Transverse colon (tissue), 4 donors: ENCODE data around the gene FOXN4. TPM values are rescaled to one million over a fixed set of nuclear protein-coding genes. Genes with fewer than 3 reads are reported as not detected.

Experiments used
- DNase-seq: peaks from one replicate; pipeline ENCODE4 v3.0.0-alpha.2; 2019
- H3K27ac ChIP-seq, 4 donors: fragments of 200-600 bp; sonication (generic); 2 replicates each; pipeline ENCODE4 v1.5.1; 2016 to 2018; ENCODE audit warnings: inconsistent platforms in 4 of 4
- H3K27me3 ChIP-seq: fragments of 200-600 bp; sonication (generic); 2 replicates; pipeline ENCODE4 v1.5.1; 2017; ENCODE audit warnings: inconsistent platforms
- H3K36me3 ChIP-seq, 4 donors: fragments of 200-600 bp; sonication (generic); 2 replicates each; pipeline ENCODE4 v1.5.1; 2017 to 2019; ENCODE audit warnings: inconsistent platforms in 4 of 4
- H3K4me1 ChIP-seq, 4 donors: fragments of 200-600 bp; sonication (generic); 2 replicates each; pipeline ENCODE4 v1.5.1; 2017 to 2020; ENCODE audit warnings: inconsistent platforms in 4 of 4
- H3K4me3 ChIP-seq, 4 donors: fragments of 200-600 bp; sonication (generic); 1 replicate in 1 of 4; 2 replicates in 3 of 4; pipeline versions ENCODE4 v1.5.1 to v1.6.1; 2017 to 2019; ENCODE audit warnings: inconsistent platforms in 4 of 4
- H3K9me3 ChIP-seq, 2 donors: fragments of 200-600 bp; sonication (generic); 2 replicates each; pipeline ENCODE4 v1.5.1; 2017 to 2019; ENCODE audit warnings: inconsistent platforms in 2 of 2
- CTCF ChIP-seq, 5 experiments: fragments of 200-600 bp in 3 of 5; fragments of 450-650 bp in 2 of 5; sonication (generic) in 3 of 5; IDR thresholded peaks; 1 replicate in 2 of 5; 2 replicates in 3 of 5; pipeline ENCODE4 v1.5.1; 2016 to 2017; ENCODE audit warnings: antibody characterized with exemption in 5 of 5, inconsistent platforms in 3 of 5, mild to moderate bottlenecking in 2 of 5, moderate library complexity in 1 of 5
- EP300 ChIP-seq: sonication (generic); formaldehyde crosslinking; IDR thresholded peaks from one replicate; pipeline ENCODE4 v1.6.1; 2017; ENCODE audit warnings: antibody characterized with exemption, low read depth
- POLR2A ChIP-seq: fragments of 450-650 bp; IDR thresholded peaks from one replicate; pipeline ENCODE4 v1.6.1; 2016; ENCODE audit warnings: antibody characterized with exemption, mild to moderate bottlenecking, moderate library complexity
- POLR2AphosphoS5 ChIP-seq, 3 donors: sonication (generic); formaldehyde crosslinking; IDR thresholded peaks; one replicate each; pipeline ENCODE4 v1.6.1; 2016; ENCODE audit warnings: antibody characterized with exemption in 3 of 3
- WGBS, 2 donors: methylation state at CpG; one replicate each; pipeline ENCODE4 v1.1.5; 2018; ENCODE audit warnings: low coverage in 1 of 2; 5-methylcytosine and 5-hydroxymethylcytosine counted together
- in situ Hi-C, 4 donors: fragments of 200-750 bp; cut with MboI; loops; one replicate each; pipeline versions ENCODE4 v1.15.0 to v1.15.1; 2017; ENCODE audit warnings: low sequenced_read_pairs in 3 of 4, low pct_ligation_motif_present in 1 of 4, low pct_unique_long_range_greater_than_20kb in 1 of 4
- intact Hi-C: fragments of 100-400 bp; cut with DNase I; formaldehyde crosslinking; loops from one replicate; pipeline ENCODE4 v1.15.1; 2023; ENCODE audit warnings: low total_unique reads
- total RNA-seq, 4 donors: library from RNA; depleted of rRNA; stranded (reverse); fragments of >200 nt; gene quantifications; one replicate each; pipeline ENCODE4 v1.1.0, GENCODE V29; 2016

FOXN4 gene
- total RNA-seq, 4 donors from 2014 or later: not detected

GRCh38 chr12:109290061-109290460 lies 19.0 kb downstream of the FOXN4 start:
- WGBS, 2 donors: 93% methylated on average over 18 of the region's 18 CpGs; no CpG with 5 or more reads in 1 of the 2 donors
- intact Hi-C loops: no loop called here
- peaks cover 8 to 14% (median 12%) of the 10 kb centered on the region in 4 donors for H3K4me1 ChIP-seq
- H3K9me3 ChIP-seq: no peaks in the 10 kb centered on the region
- TF ChIP-seq EP300 (no peak), POLR2AphosphoS5 (IDR thresholded peaks at IDR 0.05) (no peak), POLR2A (no peak), CTCF (IDR thresholded peaks at IDR 0.05) (no peak)
- peaks cover 4% of the 10 kb centered on the region for H3K27me3 ChIP-seq
- in situ Hi-C loops: no loop called here
- H3K36me3 ChIP-seq: no peaks in the 10 kb centered on the region
- no peak for DNase-seq
- H3K27ac ChIP-seq: no peak overlapping the region
- no peak overlapping the region for H3K4me3 ChIP-seq

- 82 to 83% methylated on average over 1 to 6 of the region's 6 CpGs for WGBS, 2 donors
These were observed 19.5 kb downstream of the FOXN4 start for GRCh38 chr12:109289551-109289950.

GRCh38 chr12:109289004-109289403 lies 20.1 kb downstream of the FOXN4 start:
- TF ChIP-seq POLR2A: no peak
- TF ChIP-seq EP300: no peak
- no peak for TF ChIP-seq POLR2AphosphoS5 (IDR thresholded peaks at IDR 0.05)
- no peak for TF ChIP-seq CTCF (IDR thresholded peaks at IDR 0.05)
- Histone ChIP-seq H3K4me1 (peaks cover 8 to 14% (median 12%) of the 10 kb centered on the region in 4 donors), H3K27ac (no peak overlapping the region), H3K9me3 (no peaks in the 10 kb centered on the region), H3K4me3 (no peak overlapping the region), H3K27me3 (peaks cover 4% of the 10 kb centered on the region), H3K36me3 (no peaks in the 10 kb centered on the region)
- DNase-seq: no peak
- 49 to 60% methylated on average over 3 to 4 of the region's 4 CpGs for WGBS, 2 donors
- intact Hi-C loops: no loop called here
- in situ Hi-C loops: no loop called here

More at GRCh38 chr12:109289551-109289950, 19.5 kb downstream of the FOXN4 start:
- Histone ChIP-seq H3K9me3 (no peaks in the 10 kb centered on the region), H3K4me3 (no peak overlapping the region), H3K27ac (no peak overlapping the region), H3K36me3 (no peaks in the 10 kb centered on the region), H3K4me1 (peaks cover 8 to 14% (median 12%) of the 10 kb centered on the region in 4 donors), H3K27me3 (peaks cover 4% of the 10 kb centered on the region)
- in situ Hi-C loops (no loop called here), intact Hi-C loops (no loop called here)
- no peak for TF ChIP-seq EP300
- no peak for TF ChIP-seq POLR2AphosphoS5 (IDR thresholded peaks at IDR 0.05)
- TF ChIP-seq POLR2A: no peak
- no peak for TF ChIP-seq CTCF (IDR thresholded peaks at IDR 0.05)
- DNase-seq: no peak

- DNase-seq: no peak
- Histone ChIP-seq H3K36me3 (no peaks in the 10 kb centered on the region), H3K4me3 (no peak overlapping the region), H3K27ac (no peak overlapping the region), H3K4me1 (peaks cover 8 to 14% (median 12%) of the 10 kb centered on the region in 4 donors), H3K9me3 (no peaks in the 10 kb centered on the region), H3K27me3 (peaks cover 4% of the 10 kb centered on the region)
- intact Hi-C loops (no loop called here), in situ Hi-C loops (no loop called here)
- TF ChIP-seq CTCF (IDR thresholded peaks at IDR 0.05) (no peak), POLR2AphosphoS5 (IDR thresholded peaks at IDR 0.05) (no peak)
- 0 to 70% methylated on average over 1 of the region's 1 CpG for WGBS, 2 donors
These were observed 20.5 kb downstream of the FOXN4 start for GRCh38 chr12:109288571-109288970.
